ENCODE data around the gene CD300LB. TPM values are rescaled to one million over a fixed set of nuclear protein-coding genes. Genes with fewer than 3 reads are reported as not detected.
"Not testable (repeated sequence)": the region's sequence is repeated elsewhere in the genome, so short reads cannot be mapped to it uniquely, and the experiment has no call there.

CD300LB gene
- total and polyA plus RNA-seq, 2 donors from 2014 or later, result 0.91 TPM; not detected in 1

DNA sequence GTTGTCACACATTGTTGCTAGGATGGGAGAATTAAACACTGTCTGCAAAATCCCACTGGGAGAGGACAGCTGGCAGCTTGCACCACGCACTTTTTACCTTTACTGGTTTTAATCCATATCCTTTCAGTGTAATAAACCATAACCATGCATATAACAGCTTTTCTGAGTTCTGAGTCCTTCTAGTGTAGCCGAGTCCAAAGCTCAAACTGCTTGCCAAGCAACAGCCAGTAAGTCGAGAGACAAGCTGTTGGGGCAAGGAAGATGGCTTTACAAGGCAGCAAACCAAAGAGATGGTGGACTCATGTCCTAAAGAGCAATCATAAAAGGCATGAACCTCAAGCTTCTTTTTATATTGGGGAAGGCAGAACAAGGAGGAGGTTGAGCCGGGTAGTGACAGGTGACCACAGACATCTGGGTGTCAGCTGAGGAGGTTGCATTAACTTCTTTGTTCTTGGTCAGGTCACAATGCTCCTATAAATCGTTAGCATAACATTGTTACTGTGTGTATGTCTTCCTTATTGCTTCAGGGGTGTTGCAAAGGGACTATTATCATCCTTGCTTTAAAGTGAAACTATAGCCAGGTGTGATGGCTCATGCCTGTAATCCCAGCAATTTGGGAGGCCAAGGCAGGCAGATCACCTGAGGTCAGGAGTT is 43.3 kb upstream of the CD300LB start:
- Histone ChIP-seq H3K9me3 (ENCODE audit: control insufficient read depth in 2 of 3, insufficient read depth in 1 of 3, low read length in 3 of 3) (peaks cover 0 to 3% (median 0%) of the 10 kb centered on the region in 3 donors), H3K27ac (ENCODE audit: low read depth in 2 of 2, low read length in 2 of 2) (no peak overlapping the region), H3K4me1 (ENCODE audit: control insufficient read depth in 2 of 3, insufficient read depth in 2 of 3, low read depth in 1 of 3, low read length in 3 of 3) (no peaks in the 10 kb centered on the region), H3K4me3 (ENCODE audit: low read length in 3 of 3) (no peak overlapping the region), H3K9ac (ENCODE audit: low read length in 3 of 3) (no peak overlapping the region), H3K27me3 (ENCODE audit: control insufficient read depth, insufficient read depth, low read length) (no peaks in the 10 kb centered on the region), H3K36me3 (ENCODE audit: control insufficient read depth in 2 of 3, insufficient read depth in 3 of 3, low read length in 3 of 3) (no peaks in the 10 kb centered on the region)
- no peak for FAIRE-seq
- no peak for DNase-seq
- TF ChIP-seq, protein P1, sequence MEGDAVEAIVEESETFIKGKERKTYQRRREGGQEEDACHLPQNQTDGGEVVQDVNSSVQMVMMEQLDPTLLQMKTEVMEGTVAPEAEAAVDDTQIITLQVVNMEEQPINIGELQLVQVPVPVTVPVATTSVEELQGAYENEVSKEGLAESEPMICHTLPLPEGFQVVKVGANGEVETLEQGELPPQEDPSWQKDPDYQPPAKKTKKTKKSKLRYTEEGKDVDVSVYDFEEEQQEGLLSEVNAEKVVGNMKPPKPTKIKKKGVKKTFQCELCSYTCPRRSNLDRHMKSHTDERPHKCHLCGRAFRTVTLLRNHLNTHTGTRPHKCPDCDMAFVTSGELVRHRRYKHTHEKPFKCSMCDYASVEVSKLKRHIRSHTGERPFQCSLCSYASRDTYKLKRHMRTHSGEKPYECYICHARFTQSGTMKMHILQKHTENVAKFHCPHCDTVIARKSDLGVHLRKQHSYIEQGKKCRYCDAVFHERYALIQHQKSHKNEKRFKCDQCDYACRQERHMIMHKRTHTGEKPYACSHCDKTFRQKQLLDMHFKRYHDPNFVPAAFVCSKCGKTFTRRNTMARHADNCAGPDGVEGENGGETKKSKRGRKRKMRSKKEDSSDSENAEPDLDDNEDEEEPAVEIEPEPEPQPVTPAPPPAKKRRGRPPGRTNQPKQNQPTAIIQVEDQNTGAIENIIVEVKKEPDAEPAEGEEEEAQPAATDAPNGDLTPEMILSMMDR (IDR thresholded peaks at IDR 0.05; ENCODE audit: borderline replicate concordance, extremely low read depth, insufficient read depth), result no peak
- intact Hi-C loops (cut with DNase I), result no loop called here

DNA sequence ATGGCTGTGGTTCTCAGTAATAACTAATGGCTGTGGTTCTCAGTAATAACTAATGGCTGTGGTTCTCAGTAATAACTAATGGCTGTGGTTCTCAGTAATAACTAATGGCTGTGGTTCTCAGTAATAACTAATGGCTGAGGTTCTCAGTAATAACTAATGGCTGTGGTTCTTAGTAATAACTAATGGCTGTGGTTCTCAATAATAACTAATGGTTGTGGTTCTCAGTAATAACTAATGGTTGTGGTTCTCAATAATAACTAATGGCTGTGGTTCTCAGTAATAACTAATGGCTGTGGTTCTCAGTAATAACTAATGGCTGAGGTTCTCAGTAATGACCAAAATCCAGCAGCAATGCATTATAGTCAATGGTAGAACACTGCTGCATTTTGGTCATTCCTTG is 42.4 kb upstream of the CD300LB start:
- H3K27me3 ChIP-seq (ENCODE audit: control insufficient read depth, insufficient read depth, low read length); H3K27ac ChIP-seq (ENCODE audit: low read depth in 2 of 2, low read length in 2 of 2); H3K4me3 ChIP-seq (ENCODE audit: low read length in 3 of 3); H3K9ac ChIP-seq (ENCODE audit: low read length in 3 of 3); H3K36me3 ChIP-seq (ENCODE audit: control insufficient read depth in 2 of 3, insufficient read depth in 3 of 3, low read length in 3 of 3); FAIRE-seq; H3K9me3 ChIP-seq (ENCODE audit: control insufficient read depth in 2 of 3, insufficient read depth in 1 of 3, low read length in 3 of 3); H3K4me1 ChIP-seq (ENCODE audit: control insufficient read depth in 2 of 3, insufficient read depth in 2 of 3, low read depth in 1 of 3, low read length in 3 of 3); intact Hi-C loops (cut with DNase I); DNase-seq: not testable (repeated sequence)

DNA sequence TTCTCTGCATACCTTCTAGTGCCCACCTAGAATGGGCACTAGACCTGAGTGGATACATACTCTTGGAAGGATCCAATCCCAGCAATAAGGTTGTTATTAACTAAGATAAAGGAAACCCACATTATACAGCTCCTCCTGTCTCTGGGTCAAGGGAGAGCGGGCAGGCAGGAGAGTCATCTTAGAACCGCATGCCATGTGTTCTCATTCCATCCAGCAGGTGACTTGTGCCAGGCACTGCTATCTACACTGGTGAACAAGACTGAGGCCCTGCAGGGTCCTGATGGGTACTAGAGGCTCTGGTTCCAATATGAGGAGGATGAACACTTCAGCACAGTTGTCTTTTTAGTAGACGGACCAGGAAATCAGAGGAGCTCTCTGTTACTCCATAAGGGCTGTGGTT is 41.9 kb upstream of the CD300LB start:
- no peaks in the 10 kb centered on the region for H3K36me3 ChIP-seq (ENCODE audit: control insufficient read depth in 2 of 3, insufficient read depth in 3 of 3, low read length in 3 of 3)
- FAIRE-seq, result no peak
- no peak overlapping the region for H3K27ac ChIP-seq (ENCODE audit: low read depth in 2 of 2, low read length in 2 of 2)
- peaks cover 0 to 4% (median 0%) of the 10 kb centered on the region in 3 donors for H3K4me1 ChIP-seq (ENCODE audit: control insufficient read depth in 2 of 3, insufficient read depth in 2 of 3, low read depth in 1 of 3, low read length in 3 of 3)
- TF ChIP-seq, protein P1 (IDR thresholded peaks at IDR 0.05; ENCODE audit: borderline replicate concordance, extremely low read depth, insufficient read depth), result no peak
- H3K27me3 ChIP-seq (ENCODE audit: control insufficient read depth, insufficient read depth, low read length), result no peaks in the 10 kb centered on the region
- DNase-seq, result no peak
- intact Hi-C loops (cut with DNase I), result no loop called here
- no peak overlapping the region for H3K4me3 ChIP-seq (ENCODE audit: low read length in 3 of 3)
- H3K9ac ChIP-seq (ENCODE audit: low read length in 3 of 3), result no peak overlapping the region
- peaks cover 0 to 3% (median 3%) of the 10 kb centered on the region in 3 donors for H3K9me3 ChIP-seq (ENCODE audit: control insufficient read depth in 2 of 3, insufficient read depth in 1 of 3, low read length in 3 of 3)

DNA sequence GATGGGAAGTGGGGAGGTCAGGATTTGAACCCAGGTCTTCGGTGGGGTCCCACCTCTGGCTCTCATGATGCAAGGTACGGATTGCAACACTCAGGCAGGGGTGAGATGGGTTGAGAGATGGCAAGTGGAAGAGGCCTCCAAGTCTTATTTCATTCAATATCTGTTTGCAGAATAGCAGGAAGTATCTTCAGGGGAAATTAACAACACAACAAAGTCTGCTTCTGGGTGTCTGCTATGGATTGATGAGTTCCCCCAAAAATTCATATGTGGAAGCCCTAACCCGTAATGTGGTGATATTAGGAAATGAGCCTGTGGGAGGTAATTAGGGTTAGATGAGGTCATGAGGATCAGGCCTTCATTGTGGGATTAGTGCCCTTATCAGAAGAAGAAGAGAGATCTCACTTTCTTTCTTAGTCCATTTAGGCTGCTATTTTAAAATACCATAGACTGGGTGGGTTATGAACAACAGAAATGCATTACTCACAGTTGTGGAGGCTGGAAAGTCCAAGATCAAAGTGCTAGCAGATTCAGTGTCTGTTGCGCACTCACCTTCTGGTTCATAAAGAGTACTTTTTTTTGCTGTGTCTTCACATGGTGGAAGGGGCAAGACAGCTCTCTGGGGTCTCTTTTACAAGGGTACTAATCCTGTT is 40.5 kb upstream of the CD300LB start:
- Histone ChIP-seq H3K9ac (ENCODE audit: low read length in 3 of 3) (no peak overlapping the region), H3K4me3 (ENCODE audit: low read length in 3 of 3) (no peak overlapping the region), H3K36me3 (ENCODE audit: control insufficient read depth in 2 of 3, insufficient read depth in 3 of 3, low read length in 3 of 3) (no peaks in the 10 kb centered on the region), H3K27me3 (ENCODE audit: control insufficient read depth, insufficient read depth, low read length) (no peaks in the 10 kb centered on the region), H3K4me1 (ENCODE audit: control insufficient read depth in 2 of 3, insufficient read depth in 2 of 3, low read depth in 1 of 3, low read length in 3 of 3) (peaks cover 0 to 4% (median 0%) of the 10 kb centered on the region in 3 donors), H3K9me3 (ENCODE audit: control insufficient read depth in 2 of 3, insufficient read depth in 1 of 3, low read length in 3 of 3) (peaks cover 0 to 3% (median 3%) of the 10 kb centered on the region in 3 donors), H3K27ac (ENCODE audit: low read depth in 2 of 2, low read length in 2 of 2) (no peak overlapping the region)
- FAIRE-seq, result no peak
- no peak for DNase-seq
- intact Hi-C loops (cut with DNase I), result no loop called here
- TF ChIP-seq, protein P1 (IDR thresholded peaks at IDR 0.05; ENCODE audit: borderline replicate concordance, extremely low read depth, insufficient read depth), result no peak
